Ishikawa (cell line): ENCODE results near the gene ANKRD24.

ENCODE experiments used
- CEBPB ChIP-seq: IDR thresholded peaks from 2 replicates; pipeline ENCODE4 v1.6.1; 2012
- CREB1 ChIP-seq: IDR thresholded peaks from 2 replicates; pipeline ENCODE4 v1.6.1; 2012; ENCODE audit warnings: low read depth
- EGR1 ChIP-seq: IDR thresholded peaks from 2 replicates; pipeline ENCODE4 v1.6.1; 2012
- EP300 ChIP-seq: IDR thresholded peaks from 2 replicates; pipeline ENCODE4 v1.6.1; 2012; ENCODE audit warnings: borderline replicate concordance
- FOXM1 ChIP-seq: IDR thresholded peaks from 2 replicates; pipeline ENCODE4 v1.6.1; 2012; ENCODE audit warnings: low read depth, borderline replicate concordance
- MAX ChIP-seq: IDR thresholded peaks from 2 replicates; pipeline ENCODE4 v1.6.1; 2012
- NFIC ChIP-seq: IDR thresholded peaks from 2 replicates; pipeline ENCODE4 v1.6.1; 2012
- RAD21 ChIP-seq: IDR thresholded peaks from 2 replicates; pipeline ENCODE4 v1.6.1; 2012; ENCODE audit warnings: low read depth
- REST ChIP-seq: IDR thresholded peaks from 2 replicates; pipeline ENCODE4 v1.6.1; 2012; ENCODE audit warnings: low read depth, mild to moderate bottlenecking
- TAF1 ChIP-seq: IDR thresholded peaks from 2 replicates; pipeline ENCODE4 v1.6.1; 2012; ENCODE audit warnings: low read depth, mild to moderate bottlenecking
- TCF12 ChIP-seq: IDR thresholded peaks from 2 replicates; pipeline ENCODE4 v1.6.1; 2012; ENCODE audit warnings: low read depth
- TEAD4 ChIP-seq: IDR thresholded peaks from 2 replicates; pipeline ENCODE4 v1.6.1; 2012
- USF1 ChIP-seq: IDR thresholded peaks from 2 replicates; pipeline ENCODE4 v1.6.1; 2012
- YY1 ChIP-seq: IDR thresholded peaks from 2 replicates; pipeline ENCODE4 v1.6.1; 2012; ENCODE audit warnings: low read depth
- ZBTB7A ChIP-seq: IDR thresholded peaks from 2 replicates; pipeline ENCODE4 v1.6.1; 2012; ENCODE audit warnings: low read depth

The ANKRD24 gene

GRCh38 chr19:4224470-4224869, 42.0 kb downstream of the ANKRD24 start:
- TF ChIP-seq YY1 (no peak), RAD21 (no peak), NFIC (no peak), EGR1 (no peak), MAX (no peak), TEAD4 (no peak), CREB1 (no peak), USF1 (no peak), EP300 (no peak)

- TF ChIP-seq FOXM1, result no peak
- TF ChIP-seq CEBPB, result no peak
- TF ChIP-seq NFIC, result no peak
- no peak for TF ChIP-seq YY1
- TF ChIP-seq TEAD4, result no peak
- no peak for TF ChIP-seq MAX
- no peak for TF ChIP-seq CREB1
These were observed 43.4 kb downstream of the ANKRD24 start for GRCh38 chr19:4225885-4226284.

- TF ChIP-seq ZBTB7A (no peak), MAX (no peak), FOXM1 (no peak), CEBPB (no peak), USF1 (no peak), CREB1 (no peak), RAD21 (no peak), REST (no peak), TEAD4 (no peak), YY1 (no peak), EP300 (no peak), EGR1 (no peak), TAF1 (no peak), TCF12 (no peak), NFIC (no peak)
These were observed 45.3 kb downstream of the ANKRD24 start for GRCh38 chr19:4227771-4228170.

- TF ChIP-seq TAF1 (no peak), TCF12 (no peak), YY1 (no peak), CEBPB (no peak)
These were observed 46.3 kb downstream of the ANKRD24 start for GRCh38 chr19:4228765-4229178.

GRCh38 chr19:4229179-4229931, 46.9 kb downstream of the ANKRD24 start, which contains the start of gene EBI3:
TSS of gene EBI3 (plus strand) at chr19:4229523. CDS start at chr19:4229551, 28 bp downstream.
- TF ChIP-seq MAX (no peak), ZBTB7A (peak; percentile 73; the same call in 1 of the 2 replicates)

GRCh38 chr19:4232614-4233281, 50.3 kb downstream of the ANKRD24 start:
- TF ChIP-seq FOXM1 (no peak), CREB1 (no peak), ZBTB7A (no peak), TCF12 (no peak), TEAD4 (no peak)

- no peak for TF ChIP-seq FOXM1
- TF ChIP-seq ZBTB7A, result no peak
- TF ChIP-seq YY1, result no peak
- no peak for TF ChIP-seq REST
These were observed 50.9 kb downstream of the ANKRD24 start for GRCh38 chr19:4233282-4233853.
